Endometrial microvascular endothelial cells (primary cell): ENCODE data around the gene HAGH. TPM values are rescaled to one million over a fixed set of nuclear protein-coding genes. Genes with fewer than 3 reads are reported as not detected.

ENCODE experiments used
- in situ Hi-C: cut with HindIII; loops from 2 replicates; pipeline ENCODE4 v1.10.0; 2017; ENCODE audit warnings: low sequenced_read_pairs, low pct_unique_long_range_greater_than_20kb; ENCODE audit errors: inconsistent ontology term
- total RNA-seq: library from RNA; depleted of rRNA; stranded (reverse); fragments of >200 nt; gene quantifications from one replicate; pipeline ENCODE4 v1.2.3, GENCODE V29; 2015; ENCODE audit errors: inconsistent ontology term

HAGH gene
- total RNA-seq, 1 donor from 2014 or later, result 73.6 TPM

GRCh38 chr16:1790611-1791255 lies 35.9 kb downstream of the HAGH start:
- in situ Hi-C loops, result no loop called here

DNA sequence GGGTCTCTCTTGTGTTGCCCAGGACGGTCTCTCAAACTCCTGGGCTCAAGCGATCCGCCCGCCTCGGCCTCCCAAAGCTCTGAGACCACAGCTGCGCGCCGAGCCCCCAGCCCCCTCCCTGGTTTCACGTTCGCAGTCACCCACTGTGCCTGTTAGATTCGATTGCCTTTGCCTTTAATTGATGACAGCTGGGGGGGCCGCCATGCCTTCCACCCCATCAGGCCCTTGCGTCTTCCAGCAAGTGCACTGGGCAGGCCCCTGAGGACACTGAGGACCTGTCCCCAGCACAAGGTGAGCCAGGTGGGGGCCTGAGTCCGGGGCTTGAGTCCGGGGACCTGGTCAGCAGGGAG lies 36.4 kb downstream of the HAGH start:
- in situ Hi-C loops, result no loop called here

DNA sequence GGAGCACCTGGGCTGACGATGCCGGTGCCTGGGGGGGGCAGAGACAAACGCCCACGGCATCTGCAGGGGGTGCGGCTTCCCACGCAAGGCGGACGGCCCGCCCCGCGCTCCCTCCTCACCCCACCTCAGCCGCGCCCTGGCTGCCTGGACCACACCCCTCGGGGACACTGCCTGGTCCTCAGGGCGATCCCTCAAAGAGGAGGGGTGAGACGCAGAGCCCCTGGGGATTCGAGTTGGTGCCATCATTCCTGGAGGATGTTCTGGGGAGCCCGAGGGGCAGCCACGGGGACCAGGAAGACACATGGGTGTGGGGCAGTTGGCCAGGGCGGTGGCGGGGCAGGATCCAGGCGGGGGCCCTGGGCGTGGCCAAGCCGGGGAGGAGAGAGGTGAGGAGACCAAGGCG lies 37.0 kb downstream of the HAGH start:
- in situ Hi-C loops, result no loop called here

DNA sequence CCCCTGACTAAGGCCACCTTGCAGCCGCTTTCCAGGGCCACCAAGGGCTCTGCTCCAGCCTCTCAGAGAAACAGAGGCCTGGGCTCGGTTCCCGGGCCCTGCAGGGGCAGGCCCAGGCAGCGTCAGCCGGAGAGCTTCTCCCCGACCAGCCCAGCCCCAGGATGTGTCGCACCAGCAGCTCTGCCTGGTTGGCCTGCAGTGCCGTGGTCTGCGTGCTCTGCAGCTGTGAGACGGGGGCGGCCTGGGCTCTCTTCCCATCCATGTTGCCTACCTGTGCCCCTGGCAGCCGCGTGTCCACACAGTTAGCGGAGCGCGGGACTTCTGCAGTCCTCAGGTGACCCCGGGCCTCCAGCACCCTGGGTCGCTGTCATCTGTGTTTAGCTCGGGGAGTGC lies 37.9 kb downstream of the HAGH start:
- in situ Hi-C loops, result no loop called here

GRCh38 chr16:1788095-1788707 lies 38.4 kb downstream of the HAGH start:
- in situ Hi-C loops, result no loop called here

- in situ Hi-C loops, result no loop called here
Observed at GRCh38 chr16:1787322-1788094, 39.1 kb downstream of the HAGH start.

GRCh38 chr16:1787056-1787321 lies 39.6 kb downstream of the HAGH start:
- in situ Hi-C loops, result no loop called here

DNA sequence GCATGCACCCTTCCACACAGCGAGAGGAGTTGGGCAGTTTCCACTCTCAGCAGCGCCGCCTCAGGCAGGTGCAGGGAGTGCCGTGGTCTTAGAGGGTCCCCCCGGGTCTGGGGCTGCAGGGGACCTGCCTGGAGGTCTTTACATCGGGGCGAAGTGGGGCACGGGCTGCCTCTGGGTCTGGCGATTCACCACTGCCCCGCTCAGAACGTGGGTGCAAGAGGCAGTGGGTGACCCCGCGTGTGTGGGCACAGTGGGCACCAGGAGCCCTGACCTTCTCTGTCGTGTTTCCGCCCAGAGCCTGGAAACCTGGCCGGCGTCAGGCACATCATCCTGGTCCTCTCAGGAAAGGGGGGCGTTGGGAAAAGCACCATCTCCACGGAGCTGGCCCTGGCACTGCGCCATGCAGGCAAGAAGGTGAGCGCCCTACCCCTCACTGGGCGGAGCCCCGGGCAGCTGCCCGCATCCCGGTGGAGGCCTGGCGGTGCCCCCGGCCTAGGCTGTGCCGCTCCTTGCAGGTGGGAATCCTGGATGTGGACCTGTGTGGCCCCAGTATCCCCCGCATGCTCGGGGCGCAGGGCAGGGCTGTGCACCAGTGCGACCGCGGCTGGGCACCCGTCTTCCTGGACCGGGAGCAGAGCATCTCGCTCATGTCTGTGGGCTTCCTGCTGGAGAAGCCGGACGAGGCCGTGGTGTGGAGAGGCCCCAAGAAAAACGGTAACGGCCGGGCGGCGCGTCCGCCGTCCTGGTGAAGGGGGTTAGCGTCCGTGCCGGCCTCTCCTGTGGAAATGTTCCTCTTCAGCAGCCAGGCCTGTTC lies 40.2 kb downstream of the HAGH start:
- in situ Hi-C loops, result no loop called here

GRCh38 chr16:1785846-1786170 lies 40.8 kb downstream of the HAGH start:
- in situ Hi-C loops, result no loop called here

DNA sequence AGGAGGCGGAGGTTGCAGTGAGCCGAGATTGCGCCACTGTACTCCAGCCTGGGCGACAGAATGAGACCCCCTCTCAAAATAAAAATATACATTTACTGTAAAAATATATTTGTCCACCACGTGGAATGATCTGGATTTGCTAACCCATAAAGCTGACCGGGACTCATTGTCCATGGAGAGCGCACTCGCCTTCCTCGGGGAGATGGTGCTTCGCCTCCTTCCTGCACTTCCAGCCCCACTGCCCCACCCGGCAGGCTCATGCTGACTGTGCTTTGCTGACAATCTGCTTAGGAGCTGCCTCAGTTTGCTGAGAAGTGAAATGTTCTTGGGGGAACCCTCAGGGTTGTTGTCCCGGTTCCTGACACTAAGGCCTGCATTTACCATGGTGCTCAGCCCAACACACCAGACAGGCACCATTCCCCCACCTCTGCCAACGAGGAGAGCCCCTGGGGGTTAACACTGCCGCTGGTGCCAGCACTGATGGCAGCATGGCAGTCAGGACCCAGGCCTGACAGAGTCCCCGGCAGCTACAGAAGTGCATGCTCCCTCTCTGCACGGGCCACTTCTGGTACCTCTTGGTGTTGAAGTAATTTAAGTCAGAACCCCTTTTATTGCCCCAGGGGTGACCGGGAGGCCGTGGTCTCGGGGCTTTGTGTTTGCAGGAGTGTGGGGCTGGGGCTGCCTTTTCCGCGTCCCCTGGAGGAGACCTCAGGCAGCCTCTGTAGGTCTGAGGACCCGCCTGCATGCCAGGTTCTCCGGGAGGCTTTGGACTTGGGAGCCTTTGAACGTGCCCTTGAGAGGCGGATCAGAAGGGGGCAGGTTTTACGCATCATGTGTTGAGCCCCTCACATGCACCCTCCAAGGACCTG lies 41.4 kb downstream of the HAGH start:
- in situ Hi-C loops, result no loop called here

DNA sequence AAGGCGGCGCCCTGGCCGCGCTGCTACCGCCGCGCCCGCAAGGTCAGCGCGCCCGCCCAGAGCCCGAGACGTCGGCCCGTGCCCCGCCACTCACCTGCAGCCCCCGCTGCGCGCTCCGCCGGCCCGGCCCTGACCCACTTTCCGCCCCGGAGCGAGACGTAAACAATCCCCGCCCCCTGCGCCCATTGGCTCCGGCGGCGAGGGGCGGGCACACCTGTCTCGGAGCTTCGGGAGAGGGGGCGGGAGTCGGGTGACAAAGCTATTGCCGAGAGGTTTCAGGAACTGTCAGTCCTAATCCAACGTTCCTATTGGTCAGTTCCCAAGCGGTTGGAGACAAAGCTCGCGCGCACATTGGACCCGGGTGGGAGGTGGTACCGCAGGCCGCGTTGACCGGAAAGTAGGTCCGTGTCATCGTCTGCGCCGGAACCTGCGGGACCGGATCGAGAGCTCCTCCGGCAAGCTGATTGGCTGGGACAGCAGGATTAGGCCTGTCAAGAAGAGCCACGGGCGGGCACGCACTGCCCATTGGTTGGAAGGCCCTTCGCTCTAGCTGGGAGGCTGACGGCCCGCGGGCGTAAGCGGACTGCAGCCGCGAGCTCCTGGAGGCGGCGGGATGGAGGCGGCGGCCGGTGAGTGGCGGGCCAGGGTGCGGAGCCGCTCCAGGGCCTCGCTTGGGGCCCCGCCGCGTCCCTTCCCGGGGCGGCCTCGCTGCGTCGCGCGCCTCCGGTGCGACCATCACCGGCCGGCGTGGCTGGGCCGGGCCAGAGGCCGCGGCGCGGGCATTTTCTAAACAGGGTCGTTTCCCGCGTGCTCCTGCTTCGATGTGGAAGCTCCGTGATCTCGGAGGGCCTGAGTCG lies 44.0 kb downstream of the HAGH start, which contains the start of the genes NUBP2 and SPSB3:
Gene NUBP2, plus strand, starts transcription at position 553 of the 857 bp plus-strand sequence. Its CDS starts 61 bp downstream, at position 614.
Gene SPSB3, minus strand, starts transcription at position 164 of the 857 bp plus-strand sequence. CDS start 1,088 bp downstream, outside the sequence.
- in situ Hi-C loops, result no loop called here

- in situ Hi-C loops, result no loop called here
Observed at GRCh38 chr16:1781758-1782407, 44.7 kb downstream of the HAGH start.

DNA sequence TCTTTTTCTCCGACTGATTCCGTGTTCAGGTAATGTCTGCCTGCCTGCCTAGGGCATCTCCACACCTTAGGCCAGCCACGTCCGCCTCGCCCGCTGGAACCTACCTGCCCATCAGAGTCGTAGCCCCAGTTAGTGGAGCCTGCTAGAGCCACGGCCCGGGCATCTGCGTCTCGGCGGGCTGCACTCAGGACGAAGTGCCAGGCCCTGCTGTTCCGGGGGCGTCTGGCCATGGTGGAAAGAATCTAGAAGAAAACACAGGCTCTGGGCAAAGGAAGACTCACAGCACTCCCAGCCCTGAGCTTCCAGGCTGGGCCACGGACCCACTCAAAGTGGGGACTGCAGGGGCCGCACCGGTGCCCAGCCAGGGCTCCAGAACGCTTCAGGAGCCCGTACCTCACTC lies 45.4 kb downstream of the HAGH start:
- in situ Hi-C loops, result no loop called here

GRCh38 chr16:1780677-1781072 lies 46.0 kb downstream of the HAGH start:
- in situ Hi-C loops, result no loop called here

GRCh38 chr16:1779741-1780676 lies 46.6 kb downstream of the HAGH start:
- in situ Hi-C loops, result no loop called here

- in situ Hi-C loops, result no loop called here
Observed at GRCh38 chr16:1779234-1779701, 47.4 kb downstream of the HAGH start.
